Neural progenitor cell (in vitro differentiated cells): ENCODE data around the gene STPG4. TPM values are rescaled to one million over a fixed set of nuclear protein-coding genes. Genes with fewer than 3 reads are reported as not detected.
A peak's percentile ranks its signal among the peaks of the same experiment; 100 is the strongest.

Source experiments
- DNase-seq: peaks from one replicate; pipeline ENCODE4 v3.0.0-alpha.2; 2016; ENCODE audit warnings: low spot score
- H2AFZ ChIP-seq: fragments of 200-600 bp; sonication (generic); replicated peaks from 2 replicates; pipeline ENCODE4 v1.6.1; 2016; ENCODE audit warnings: antibody characterized with exemption
- H3F3A ChIP-seq: fragments of 200-600 bp; sonication (generic); 2 replicates; pipeline ENCODE4 v1.6.1; 2016; ENCODE audit warnings: antibody characterized with exemption, low read depth
- H3K27ac ChIP-seq: fragments of 200-600 bp; sonication (generic); 2 replicates; pipeline ENCODE4 v1.5.1; 2016; ENCODE audit warnings: mild to moderate bottlenecking
- H3K27me3 ChIP-seq: fragments of 200-600 bp; sonication (generic); 2 replicates; pipeline ENCODE4 v1.6.1; 2016; ENCODE audit warnings: mild to moderate bottlenecking, moderate library complexity
- H3K36me3 ChIP-seq: fragments of 200-600 bp; sonication (generic); 2 replicates; pipeline ENCODE4 v1.5.1; 2016
- H3K4me1 ChIP-seq: fragments of 200-600 bp; sonication (generic); 2 replicates; pipeline ENCODE4 v1.6.1; 2016; ENCODE audit warnings: mixed run types
- H3K4me2 ChIP-seq: fragments of 200-600 bp; sonication (generic); 2 replicates; pipeline ENCODE4 v1.6.1; 2016
- H3K4me3 ChIP-seq: fragments of 200-600 bp; sonication (generic); 2 replicates; pipeline ENCODE4 v1.5.1; 2016
- H3K79me2 ChIP-seq: fragments of 200-600 bp; sonication (generic); 2 replicates; pipeline ENCODE4 v1.6.1; 2016; ENCODE audit warnings: low read depth
- H3K9ac ChIP-seq: fragments of 200-600 bp; sonication (generic); 2 replicates; pipeline ENCODE4 v1.6.1; 2016
- H3K9me3 ChIP-seq: fragments of 200-600 bp; sonication (generic); 2 replicates; pipeline ENCODE4 v1.5.1; 2016; ENCODE audit warnings: low read depth
- H4K20me1 ChIP-seq: fragments of 200-600 bp; sonication (generic); 2 replicates; pipeline ENCODE4 v1.6.1; 2016; ENCODE audit warnings: low read depth
- H3K27ac Mint-ChIP-seq: 3 replicates; pipeline ENCODE4 v1.8.0; 2021; ENCODE audit warnings: mixed read lengths
- H3K27me3 Mint-ChIP-seq: 2 replicates; pipeline ENCODE4 v1.8.0; 2022; ENCODE audit warnings: low read depth, mild to moderate bottlenecking, inconsistent platforms, moderate library complexity, mixed read lengths; ENCODE audit not compliant: insufficient read depth
- H3K36me3 Mint-ChIP-seq: 3 replicates; pipeline ENCODE4 v1.8.0; 2021; ENCODE audit warnings: mixed read lengths
- H3K4me1 Mint-ChIP-seq: 3 replicates; pipeline ENCODE4 v1.8.0; 2021; ENCODE audit warnings: mixed read lengths
- H3K4me3 Mint-ChIP-seq: 3 replicates; pipeline ENCODE4 v1.8.0; 2021; ENCODE audit warnings: mild to moderate bottlenecking, moderate library complexity, mixed read lengths
- H3K9me3 Mint-ChIP-seq: 3 replicates; pipeline ENCODE4 v1.8.0; 2020; ENCODE audit warnings: mixed read lengths
- CTCF ChIP-seq: fragments of 200-600 bp; sonication (generic); IDR thresholded peaks from 2 replicates; pipeline ENCODE4 v1.5.1; 2017; ENCODE audit warnings: antibody characterized with exemption, mild to moderate bottlenecking
- EZH2 ChIP-seq: fragments of 200-600 bp; sonication (generic); IDR thresholded peaks from 2 replicates; pipeline ENCODE4 v1.6.1; 2017; ENCODE audit warnings: antibody characterized with exemption, mild to moderate bottlenecking, moderate library complexity
- EZH2phosphoT487 ChIP-seq: fragments of 200-600 bp; sonication (generic); IDR thresholded peaks from 2 replicates; pipeline ENCODE4 v1.6.1; 2017; ENCODE audit warnings: antibody characterized with exemption
- total RNA-seq: library from RNA; depleted of rRNA; stranded (reverse); fragments of >200 nt; gene quantifications from 2 replicates; pipeline ENCODE4 v1.2.3, GENCODE V29; 2015; ENCODE audit warnings: low replicate concordance

Gene STPG4
- total RNA-seq, 1 donor from 2014 or later, result not detected

DNA sequence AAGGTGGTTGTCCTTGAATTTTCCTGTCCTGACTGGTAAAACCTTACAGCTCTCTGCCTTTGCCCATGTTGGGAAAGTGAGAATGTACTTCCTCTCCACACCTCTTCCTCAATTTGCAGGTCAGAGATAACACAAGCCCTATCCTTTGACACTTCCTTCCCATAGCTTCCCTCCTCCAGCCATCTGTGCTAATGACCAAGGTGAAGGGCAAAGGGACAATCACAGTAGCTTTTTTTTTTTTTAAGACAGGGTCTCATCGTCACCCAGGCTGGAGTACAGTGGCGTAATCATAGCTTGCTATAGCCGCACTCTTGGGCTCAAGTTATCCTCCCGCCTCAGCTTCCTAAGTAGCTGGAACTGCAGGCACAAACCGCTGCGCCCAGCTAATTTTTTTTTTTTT lies 24.3 kb upstream of the STPG4 start:
- Mint-ChIP-seq H3K9me3 (peaks cover 2% of the 10 kb centered on the region), H3K27ac (no peak overlapping the region), H3K4me1 (peaks cover 30% of the 10 kb centered on the region), H3K36me3 (peaks cover 9% of the 10 kb centered on the region), H3K27me3 (peaks cover 13% of the 10 kb centered on the region), H3K4me3 (no peak overlapping the region)
- Histone ChIP-seq H3K9me3 (no peaks in the 10 kb centered on the region), H2AFZ (no peak overlapping the region), H3K27me3 (no peaks in the 10 kb centered on the region), H3K27ac (no peak overlapping the region), H3K9ac (no peak overlapping the region), H3K4me3 (no peak overlapping the region), H4K20me1 (peaks cover 12% of the 10 kb centered on the region), H3K36me3 (no peaks in the 10 kb centered on the region), H3F3A (peaks cover 30% of the 10 kb centered on the region), H3K4me1 (peaks cover 28% of the 10 kb centered on the region), H3K4me2 (no peak overlapping the region), H3K79me2 (peaks cover 26% of the 10 kb centered on the region)
- TF ChIP-seq EZH2 (no peak), EZH2phosphoT487 (no peak), CTCF (no peak)
- DNase-seq, result no peak

GRCh38 chr2:47178341-47178740 lies 23.2 kb upstream of the STPG4 start:
- Histone ChIP-seq H3K27ac (peak overlapping the region; percentile 68), H4K20me1 (peaks cover 22% of the 10 kb centered on the region), H3K27me3 (no peaks in the 10 kb centered on the region), H2AFZ (no peak overlapping the region), H3K4me3 (peak overlapping the region; percentile 18), H3K4me1 (peaks cover 38% of the 10 kb centered on the region), H3K4me2 (peak overlapping the region; percentile 54), H3F3A (peaks cover 30% of the 10 kb centered on the region), H3K9ac (no peak overlapping the region), H3K9me3 (no peaks in the 10 kb centered on the region), H3K79me2 (peaks cover 37% of the 10 kb centered on the region), H3K36me3 (no peaks in the 10 kb centered on the region)
- Mint-ChIP-seq H3K27me3 (peaks cover 13% of the 10 kb centered on the region), H3K27ac (peak overlapping the region; percentile 28), H3K9me3 (peaks cover 2% of the 10 kb centered on the region), H3K36me3 (peaks cover 9% of the 10 kb centered on the region), H3K4me1 (peaks cover 41% of the 10 kb centered on the region), H3K4me3 (no peak overlapping the region)
- TF ChIP-seq CTCF (no peak), EZH2 (no peak), EZH2phosphoT487 (no peak)
- peak; percentile 87 for DNase-seq

GRCh38 chr2:47177043-47177565 lies 22.0 kb upstream of the STPG4 start:
- Histone ChIP-seq H3K36me3 (no peaks in the 10 kb centered on the region), H3K9ac (no peak overlapping the region), H3K4me3 (peak overlapping the region; percentile 88), H3F3A (peaks cover 30% of the 10 kb centered on the region), H4K20me1 (peaks cover 35% of the 10 kb centered on the region), H3K79me2 (peaks cover 49% of the 10 kb centered on the region), H3K4me1 (peaks cover 49% of the 10 kb centered on the region), H3K27ac (peak overlapping the region; percentile 100), H3K4me2 (peak overlapping the region; percentile 54), H2AFZ (peak overlapping the region; percentile 34), H3K9me3 (no peaks in the 10 kb centered on the region), H3K27me3 (no peaks in the 10 kb centered on the region)
- DNase-seq, result no peak
- no peak for TF ChIP-seq EZH2phosphoT487
- no peak for TF ChIP-seq EZH2
- H3K4me1 Mint-ChIP-seq, result peaks cover 52% of the 10 kb centered on the region
- peaks cover 13% of the 10 kb centered on the region for H3K27me3 Mint-ChIP-seq
- H3K4me3 Mint-ChIP-seq, result peak overlapping the region; percentile 99
- H3K36me3 Mint-ChIP-seq, result peaks cover 9% of the 10 kb centered on the region
- peaks cover 2% of the 10 kb centered on the region for H3K9me3 Mint-ChIP-seq
- H3K27ac Mint-ChIP-seq, result peak overlapping the region; percentile 100

GRCh38 chr2:47174733-47175361 lies 19.7 kb upstream of the STPG4 start:
- peaks cover 72% of the 10 kb centered on the region for H3K4me1 Mint-ChIP-seq
- H3K27ac Mint-ChIP-seq, result peak overlapping the region; percentile 97
- Histone ChIP-seq H4K20me1 (peaks cover 57% of the 10 kb centered on the region), H3K79me2 (peaks cover 72% of the 10 kb centered on the region), H3K4me3 (peak overlapping the region; percentile 88), H3K4me2 (peak overlapping the region; percentile 83), H3F3A (peaks cover 36% of the 10 kb centered on the region), H3K27ac (no peak overlapping the region), H2AFZ (no peak overlapping the region), H3K27me3 (no peaks in the 10 kb centered on the region), H3K36me3 (peaks cover 6% of the 10 kb centered on the region), H3K9me3 (no peaks in the 10 kb centered on the region), H3K4me1 (peaks cover 53% of the 10 kb centered on the region), H3K9ac (peak overlapping the region; percentile 78)
- DNase-seq, result peak; percentile 43
- H3K27me3 Mint-ChIP-seq, result peaks cover 11% of the 10 kb centered on the region
- TF ChIP-seq EZH2phosphoT487 (no peak), EZH2 (no peak), CTCF (no peak)
- H3K9me3 Mint-ChIP-seq, result peaks cover 2% of the 10 kb centered on the region
- peak overlapping the region; percentile 98 for H3K4me3 Mint-ChIP-seq
- H3K36me3 Mint-ChIP-seq, result peaks cover 10% of the 10 kb centered on the region
